GM23248 (cell line): ENCODE data around the gene GNG3. TPM values are rescaled to one million over a fixed set of nuclear protein-coding genes. Genes with fewer than 3 reads are reported as not detected.
"Not testable (repeated sequence)": the region's sequence is repeated elsewhere in the genome, so short reads cannot be mapped to it uniquely, and the experiment has no call there.

Experiments
- DNase-seq: peaks from one replicate; pipeline ENCODE4 v3.0.0-alpha.2; 2015
- H2AFZ ChIP-seq: fragments of 200-600 bp; sonication (generic); 2 replicates; pipeline ENCODE4 v1.6.1; 2016; ENCODE audit warnings: antibody characterized with exemption
- H3F3A ChIP-seq: fragments of 200-600 bp; sonication (generic); 2 replicates; pipeline ENCODE4 v1.6.1; 2016; ENCODE audit warnings: mild to moderate bottlenecking, antibody characterized with exemption, mixed run types; ENCODE audit not compliant: insufficient read depth
- H3K27ac ChIP-seq: fragments of 200-600 bp; sonication (generic); 2 replicates; pipeline ENCODE4 v1.5.1; 2016; ENCODE audit warnings: mild to moderate bottlenecking
- H3K27me3 ChIP-seq: fragments of 200-600 bp; sonication (generic); replicated peaks from 2 replicates; pipeline ENCODE4 v1.6.1; 2016; ENCODE audit warnings: mild to moderate bottlenecking; ENCODE audit not compliant: insufficient read depth
- H3K36me3 ChIP-seq: fragments of 200-600 bp; sonication (generic); 2 replicates; pipeline ENCODE4 v1.6.1; 2016; ENCODE audit warnings: low read depth, mild to moderate bottlenecking
- H3K4me1 ChIP-seq: fragments of 200-600 bp; sonication (generic); 2 replicates; pipeline ENCODE4 v1.6.1; 2016; ENCODE audit warnings: mild to moderate bottlenecking; ENCODE audit not compliant: insufficient read depth
- H3K4me2 ChIP-seq: fragments of 200-600 bp; sonication (generic); one replicate; pipeline ENCODE4 v1.6.1; 2016; ENCODE audit warnings: mild to moderate bottlenecking; ENCODE audit not compliant: unreplicated experiment
- H3K4me3 ChIP-seq: fragments of 200-600 bp; sonication (generic); 2 replicates; pipeline ENCODE4 v1.5.1; 2016; ENCODE audit warnings: mild to moderate bottlenecking
- H3K79me2 ChIP-seq: fragments of 200-600 bp; sonication (generic); 2 replicates; pipeline ENCODE4 v1.6.1; 2016; ENCODE audit warnings: mild to moderate bottlenecking; ENCODE audit not compliant: insufficient read depth
- H3K9ac ChIP-seq: fragments of 200-600 bp; sonication (generic); 2 replicates; pipeline ENCODE4 v1.6.1; 2016; ENCODE audit warnings: mild to moderate bottlenecking
- H3K9me2 ChIP-seq: fragments of 200-600 bp; sonication (generic); 2 replicates; pipeline ENCODE4 v1.6.1; 2016; ENCODE audit warnings: mixed run types, mild to moderate bottlenecking, moderate library complexity; ENCODE audit not compliant: insufficient read depth
- H3K9me3 ChIP-seq: fragments of 200-600 bp; sonication (generic); one replicate; pipeline ENCODE4 v1.6.1; 2017; ENCODE audit warnings: low read depth
- H4K20me1 ChIP-seq: fragments of 200-600 bp; sonication (generic); 2 replicates; pipeline ENCODE4 v1.6.0; 2016; ENCODE audit not compliant: insufficient read depth
- EZH2 ChIP-seq: fragments of 200-600 bp; sonication (generic); IDR thresholded peaks from 2 replicates; pipeline ENCODE4 v1.6.1; 2018; ENCODE audit warnings: antibody characterized with exemption, mild to moderate bottlenecking; ENCODE audit not compliant: insufficient read depth, poor library complexity, severe bottlenecking
- EZH2phosphoT487 ChIP-seq: fragments of 200-600 bp; sonication (generic); IDR thresholded peaks from 2 replicates; pipeline ENCODE4 v1.6.1; 2018; ENCODE audit warnings: antibody characterized with exemption, moderate library complexity, mild to moderate bottlenecking, low read depth; ENCODE audit not compliant: insufficient read depth
- WGBS, 2 experiments: methylation state at CpG; one replicate each; pipeline ENCODE4 v1.1.6; 2015 to 2017; ENCODE audit warnings: low lambda C conversion rate in 2 of 2, low coverage in 1 of 2; ENCODE audit errors: missing lambda C conversion rate in 2 of 2; 5-methylcytosine and 5-hydroxymethylcytosine counted together
- in situ Hi-C: fragments of 300-500 bp; cut with MboI; formaldehyde crosslinking; loops from 2 replicates; pipeline ENCODE4 v1.15.0; 2020
- polyA plus RNA-seq: library from polyadenylated mRNA; unstranded; fragments of >200 nt; fragmentation: Nextera tagmentation; extraction: Ambion mirVana; gene quantifications from 2 replicates; pipeline ENCODE4 v1.2.1, GENCODE V29; 2016
- total RNA-seq: library from RNA; depleted of rRNA; stranded (reverse); fragments of >200 nt; shearing (Covaris generic); gene quantifications from 2 replicates; pipeline ENCODE4 v1.2.3, GENCODE V29; 2014

Gene GNG3
- total and polyA plus RNA-seq, 2 experiments from 2014 or later, result 0.29 TPM; not detected in 1

- no peaks in the 10 kb centered on the region for H3K9me2 ChIP-seq
- no peak overlapping the region for H3K4me3 ChIP-seq
- H3K4me1 ChIP-seq, result no peaks in the 10 kb centered on the region
- peaks cover 13% of the 10 kb centered on the region; the same call in 1 of the 2 replicates for H3F3A ChIP-seq
- H4K20me1 ChIP-seq, result no peaks in the 10 kb centered on the region
- no peak overlapping the region for H3K9ac ChIP-seq
- TF ChIP-seq EZH2phosphoT487 (no peak), EZH2 (no peak)
- no peaks in the 10 kb centered on the region for H3K27me3 ChIP-seq
- peaks cover 55% of the 10 kb centered on the region for H3K79me2 ChIP-seq
- H2AFZ ChIP-seq, result no peak overlapping the region
- no peak overlapping the region for H3K27ac ChIP-seq
- H3K36me3 ChIP-seq, result peaks cover 44% of the 10 kb centered on the region
- H3K4me2 ChIP-seq, result no peak overlapping the region
- DNase-seq, result no peak
- in situ Hi-C loops, result no loop called here
- H3K9me3 ChIP-seq, result no peaks in the 10 kb centered on the region
Observed at GRCh38 chr11:62737196-62737595, 29.7 kb downstream of the GNG3 start.

- H3K9me3 ChIP-seq, result no peaks in the 10 kb centered on the region
- no peaks in the 10 kb centered on the region for H3K4me1 ChIP-seq
- TF ChIP-seq EZH2 (no peak), EZH2phosphoT487 (no peak)
- no peak overlapping the region for H3K27ac ChIP-seq
- no peaks in the 10 kb centered on the region for H3K27me3 ChIP-seq
- H3K4me2 ChIP-seq, result no peak overlapping the region
- no peak overlapping the region for H3K4me3 ChIP-seq
- H3K79me2 ChIP-seq, result peaks cover 31% of the 10 kb centered on the region
- WGBS, 2 experiments, result 82 to 87% methylated on average over 9 of the region's 9 CpGs
- H4K20me1 ChIP-seq, result no peaks in the 10 kb centered on the region
- no peak overlapping the region for H2AFZ ChIP-seq
- H3K36me3 ChIP-seq, result no peaks in the 10 kb centered on the region
- H3F3A ChIP-seq, result peaks cover 5% of the 10 kb centered on the region; the same call in 1 of the 2 replicates
- in situ Hi-C loops, result no loop called here
- DNase-seq, result no peak
- H3K9me2 ChIP-seq, result no peaks in the 10 kb centered on the region
- H3K9ac ChIP-seq, result no peak overlapping the region
Observed at GRCh38 chr11:62747475-62748160, 40.1 kb downstream of the GNG3 start.

- H3K9ac ChIP-seq, H3F3A ChIP-seq, H3K4me3 ChIP-seq, H3K27ac ChIP-seq, H4K20me1 ChIP-seq, in situ Hi-C loops, DNase-seq, H3K27me3 ChIP-seq, H3K4me2 ChIP-seq, H2AFZ ChIP-seq, H3K9me2 ChIP-seq, H3K4me1 ChIP-seq, H3K36me3 ChIP-seq, H3K9me3 ChIP-seq: not testable (repeated sequence)
- H3K79me2 ChIP-seq, result peaks cover 40% of the 10 kb centered on the region
- 95 to 98% methylated on average over 5 of the region's 5 CpGs for WGBS, 2 experiments
Observed at GRCh38 chr11:62749931-62750330, 42.5 kb downstream of the GNG3 start.

GRCh38 chr11:62752177-62752785, 44.8 kb downstream of the GNG3 start:
- Histone ChIP-seq H3K4me3 (no peak overlapping the region), H3K36me3 (no peaks in the 10 kb centered on the region), H3K9me3 (no peaks in the 10 kb centered on the region), H3K79me2 (peaks cover 40% of the 10 kb centered on the region), H3K9me2 (no peaks in the 10 kb centered on the region), H3K4me1 (no peaks in the 10 kb centered on the region), H3K27ac (no peak overlapping the region), H3K4me2 (no peak overlapping the region), H3K27me3 (no peaks in the 10 kb centered on the region), H2AFZ (no peak overlapping the region), H3K9ac (no peak overlapping the region), H3F3A (peaks cover 5% of the 10 kb centered on the region; the same call in 1 of the 2 replicates), H4K20me1 (no peaks in the 10 kb centered on the region)
- no peak for DNase-seq
- WGBS, 2 experiments, result 90 to 91% methylated on average over 14 of the region's 14 CpGs
- in situ Hi-C loops, result no loop called here
- TF ChIP-seq EZH2 (no peak), EZH2phosphoT487 (no peak)
